Measurements from ENCODE around the gene TAX1BP1. TPM values are rescaled to one million over a fixed set of nuclear protein-coding genes. Genes with fewer than 3 reads are reported as not detected.

The TAX1BP1 gene
- total RNA-seq, 1 experiment from 2014 or later, result 83.7 TPM

Other genes with a start within 250 kb of the TAX1BP1 start
- 80.4 and 86.2 TPM in 2 replicates for gene HIBADH, start 77.3 kb upstream of the TAX1BP1 start, total RNA-seq (2014; rRNA removed; shearing (Covaris generic))